Thyroid gland (tissue), 4 donors: Measurements from ENCODE around the gene PARD3B. TPM values are rescaled to one million over a fixed set of nuclear protein-coding genes. Genes with fewer than 3 reads are reported as not detected.

Experiments
- DNase-seq, 2 donors: peaks; one replicate each; pipeline ENCODE4 v3.0.0-alpha.2; 2019
- H3K27ac ChIP-seq, 3 donors: fragments of 200-600 bp; sonication (generic); 1 replicate in 2 of 3; 2 replicates in 1 of 3; pipeline ENCODE4 v1.5.1; 2016 to 2019; ENCODE audit warnings: mild to moderate bottlenecking in 1 of 3, moderate library complexity in 1 of 3
- H3K27me3 ChIP-seq: fragments of 200-600 bp; sonication (generic); one replicate; pipeline ENCODE4 v1.5.1; 2019
- H3K36me3 ChIP-seq, 2 donors: fragments of 200-600 bp; sonication (generic); one replicate each; pipeline ENCODE4 v1.5.1; 2016 to 2019
- H3K4me1 ChIP-seq, 2 donors: fragments of 200-600 bp; sonication (generic); one replicate each; pipeline ENCODE4 v1.5.1; 2017 to 2019
- H3K4me3 ChIP-seq, 3 donors: fragments of 200-600 bp; sonication (generic); replicated peaks in 1 of 3; 1 replicate in 2 of 3; 2 replicates in 1 of 3; pipeline ENCODE4 v1.5.1; 2016; ENCODE audit warnings: mild to moderate bottlenecking in 1 of 3
- H3K9me3 ChIP-seq: fragments of 200-600 bp; sonication (generic); one replicate; pipeline ENCODE4 v1.5.1; 2017
- CTCF ChIP-seq, 6 experiments: fragments of 200-600 bp in 3 of 6; fragments of 450-650 bp in 3 of 6; sonication (generic) in 3 of 6; IDR thresholded peaks; one replicate each; pipeline ENCODE4 v1.5.1; 2016 to 2019; ENCODE audit warnings: antibody characterized with exemption in 6 of 6, mild to moderate bottlenecking in 2 of 6, inconsistent platforms in 1 of 6, moderate library complexity in 1 of 6
- POLR2A ChIP-seq, 2 donors: fragments of 450-650 bp; IDR thresholded peaks; one replicate each; pipeline ENCODE4 v1.6.1; 2017; ENCODE audit warnings: antibody characterized with exemption in 2 of 2, mild to moderate bottlenecking in 2 of 2, moderate library complexity in 1 of 2
- WGBS, 2 donors: methylation state at CpG; one replicate each; pipeline ENCODE4 v1.1.5; 2017; 5-methylcytosine and 5-hydroxymethylcytosine counted together
- intact Hi-C: fragments of 100-400 bp; cut with DNase I; formaldehyde crosslinking; loops from one replicate; pipeline ENCODE4 v1.15.1; 2023
- total RNA-seq, 4 donors: library from RNA; depleted of rRNA; stranded (reverse); fragments of >200 nt; gene quantifications; one replicate each; pipeline ENCODE4 v1.2.3, GENCODE V29; 2016

PARD3B gene
- total RNA-seq, 4 donors from 2014 or later = 27.0 to 43.4 (median 34.6) TPM

- no peak for DNase-seq
- H3K4me3 ChIP-seq = no peak overlapping the region
- no peak for TF ChIP-seq POLR2A (IDR thresholded peaks at IDR 0.05)
- no peak overlapping the region for H3K27ac ChIP-seq
- no peaks in the 10 kb centered on the region for H3K36me3 ChIP-seq
- no peaks in the 10 kb centered on the region for H3K9me3 ChIP-seq
- H3K4me1 ChIP-seq = no peaks in the 10 kb centered on the region
- intact Hi-C loops = no loop called here
- H3K27me3 ChIP-seq = no peaks in the 10 kb centered on the region
- 88 to 92% methylated on average over 4 of the region's 4 CpGs for WGBS, 2 donors
These were observed 626.1 kb downstream of the PARD3B start for GRCh38 chr2:205171261-205171940.

- WGBS, 2 donors = 93 to 97% methylated on average over 4 of the region's 4 CpGs
These were observed 630.6 kb downstream of the PARD3B start for GRCh38 chr2:205175831-205176230.

GRCh38 chr2:205176546-205176945, 631.3 kb downstream of the PARD3B start:
- H3K36me3 ChIP-seq = no peaks in the 10 kb centered on the region
- DNase-seq = no peak
- WGBS, 2 donors = 86 to 90% methylated on average over 2 of the region's 2 CpGs
- H3K27me3 ChIP-seq = no peaks in the 10 kb centered on the region
- no peak overlapping the region for H3K27ac ChIP-seq
- no peaks in the 10 kb centered on the region for H3K4me1 ChIP-seq
- TF ChIP-seq CTCF (IDR thresholded peaks at IDR 0.05) (no peak), POLR2A (IDR thresholded peaks at IDR 0.05) (no peak)
- no peak overlapping the region for H3K4me3 ChIP-seq
- H3K9me3 ChIP-seq = no peaks in the 10 kb centered on the region
- intact Hi-C loops = no loop called here

More at GRCh38 chr2:205175831-205176230, 630.6 kb downstream of the PARD3B start:
- TF ChIP-seq CTCF (IDR thresholded peaks at IDR 0.05) (no peak), POLR2A (IDR thresholded peaks at IDR 0.05) (no peak)
- Histone ChIP-seq H3K4me3 (no peak overlapping the region), H3K4me1 (no peaks in the 10 kb centered on the region), H3K36me3 (no peaks in the 10 kb centered on the region), H3K9me3 (no peaks in the 10 kb centered on the region), H3K27ac (no peak overlapping the region), H3K27me3 (no peaks in the 10 kb centered on the region)
- intact Hi-C loops = no loop called here
- no peak for DNase-seq

- intact Hi-C loops = no loop called here
- DNase-seq = no peak
These were observed 632.3 kb downstream of the PARD3B start for GRCh38 chr2:205177546-205177945.

GRCh38 chr2:205180730-205181129, 635.5 kb downstream of the PARD3B start:
- Histone ChIP-seq H3K4me1 (no peaks in the 10 kb centered on the region), H3K36me3 (no peaks in the 10 kb centered on the region), H3K4me3 (no peak overlapping the region), H3K27ac (no peak overlapping the region), H3K9me3 (no peaks in the 10 kb centered on the region), H3K27me3 (no peaks in the 10 kb centered on the region)
- no peak for TF ChIP-seq CTCF (IDR thresholded peaks at IDR 0.05)
- WGBS, 2 donors = 92 to 95% methylated on average over 3 of the region's 3 CpGs
- intact Hi-C loops = no loop called here
- no peak for DNase-seq

More at GRCh38 chr2:205177546-205177945, 632.3 kb downstream of the PARD3B start:
- Histone ChIP-seq H3K27me3 (no peaks in the 10 kb centered on the region), H3K4me1 (no peaks in the 10 kb centered on the region), H3K27ac (no peak overlapping the region), H3K36me3 (no peaks in the 10 kb centered on the region), H3K4me3 (no peak overlapping the region), H3K9me3 (no peaks in the 10 kb centered on the region)
- TF ChIP-seq POLR2A (IDR thresholded peaks at IDR 0.05) (no peak), CTCF (IDR thresholded peaks at IDR 0.05) (no peak)
